GM18508 (cell line): ENCODE measurements around the gene HRAS.
A peak's percentile ranks its signal among the peaks of the same experiment; 100 is the strongest.
"Not testable (repeated sequence)": the region's sequence is repeated elsewhere in the genome, so short reads cannot be mapped to it uniquely, and the experiment has no call there.

Experiments
- ATAC-seq: cut with Tn5 transposase; IDR thresholded peaks from one replicate; pipeline ENCODE4 v1.9.1; 2021; ENCODE audit warnings: moderate number of reproducible peaks; ENCODE audit not compliant: insufficient read depth, unreplicated experiment

Gene HRAS

GRCh38 chr11:535519-536454 is at the start of gene HRAS:
TSS of gene HRAS (minus strand) at chr11:535576.
- ATAC-seq: no peak

GRCh38 chr11:584287-584686 is 48.9 kb upstream of the HRAS start:
- ATAC-seq: no peak

- ATAC-seq: no peak
Observed at GRCh38 chr11:581752-582151, 46.4 kb upstream of the HRAS start.

GRCh38 chr11:581342-581741 is 46.0 kb upstream of the HRAS start:
- no peak for ATAC-seq

GRCh38 chr11:579830-580601 is 44.6 kb upstream of the HRAS start:
- no peak for ATAC-seq

GRCh38 chr11:578276-579035 is 43.1 kb upstream of the HRAS start:
- no peak for ATAC-seq

GRCh38 chr11:577611-577894 is 42.2 kb upstream of the HRAS start:
- ATAC-seq: no peak

- no peak for ATAC-seq
Observed at GRCh38 chr11:576811-577610, 41.6 kb upstream of the HRAS start.

- peak; percentile 81 for ATAC-seq
Observed at GRCh38 chr11:575996-576768, 40.8 kb upstream of the HRAS start, which contains the start of gene PHRF1. TSS of gene PHRF1 (plus strand) at chr11:576470. CDS start at chr11:581513, 5,043 bp downstream.

- ATAC-seq: no peak
Observed at GRCh38 chr11:575313-575995, 40.1 kb upstream of the HRAS start.

GRCh38 chr11:574632-575312 is 39.4 kb upstream of the HRAS start:
- ATAC-seq: no peak

- ATAC-seq: not testable (repeated sequence)
Observed at GRCh38 chr11:574031-574570, 38.7 kb upstream of the HRAS start.

- no peak for ATAC-seq
Observed at GRCh38 chr11:573146-573759, 37.9 kb upstream of the HRAS start.

- no peak for ATAC-seq
Observed at GRCh38 chr11:571802-572185, 36.4 kb upstream of the HRAS start.

GRCh38 chr11:569158-569885 is 33.9 kb upstream of the HRAS start:
- no peak for ATAC-seq

- ATAC-seq: peak; percentile 48
Observed at GRCh38 chr11:568306-569157, 33.2 kb upstream of the HRAS start.
